ENCODE data around the gene BRINP2. TPM values are rescaled to one million over a fixed set of nuclear protein-coding genes. Genes with fewer than 3 reads are reported as not detected.

The BRINP2 gene
- total and polyA plus RNA-seq, 2 experiments from 2014 or later = 11.5 to 20.6 TPM

DNA sequence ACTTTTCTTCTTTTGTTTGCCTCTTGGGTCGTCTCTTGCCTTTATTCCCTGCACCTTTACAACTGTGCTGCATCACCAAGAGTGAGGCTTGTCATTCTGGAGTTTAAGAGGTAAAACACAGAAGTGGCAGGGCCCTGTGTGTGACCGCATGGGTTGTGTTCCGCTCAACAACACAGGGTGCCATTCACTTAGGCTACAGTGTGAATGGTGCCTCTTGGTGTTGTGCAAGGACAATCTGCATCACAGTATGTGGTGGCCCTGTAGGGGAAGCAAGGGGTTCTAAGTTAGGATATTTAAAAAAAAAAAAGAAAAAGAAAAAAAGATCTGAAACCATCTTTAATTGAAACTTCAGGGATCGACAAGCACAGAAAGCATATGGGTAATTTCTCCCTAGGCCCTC lies 38.2 kb downstream of the BRINP2 start:
- Histone ChIP-seq H3K4me3 (no peak overlapping the region), H3K36me3 (no peaks in the 10 kb centered on the region), H3K4me1 (ENCODE audit: low read depth) (peaks cover 54% of the 10 kb centered on the region), H3K27ac (peak overlapping the region; percentile 75), H3K27me3 (no peaks in the 10 kb centered on the region), H3K9me3 (ENCODE audit: low read depth) (no peaks in the 10 kb centered on the region)
- no peak for DNase-seq (ENCODE audit: low read depth in 1 of 2, low spot score in 1 of 2)
- TF ChIP-seq, protein P1, sequence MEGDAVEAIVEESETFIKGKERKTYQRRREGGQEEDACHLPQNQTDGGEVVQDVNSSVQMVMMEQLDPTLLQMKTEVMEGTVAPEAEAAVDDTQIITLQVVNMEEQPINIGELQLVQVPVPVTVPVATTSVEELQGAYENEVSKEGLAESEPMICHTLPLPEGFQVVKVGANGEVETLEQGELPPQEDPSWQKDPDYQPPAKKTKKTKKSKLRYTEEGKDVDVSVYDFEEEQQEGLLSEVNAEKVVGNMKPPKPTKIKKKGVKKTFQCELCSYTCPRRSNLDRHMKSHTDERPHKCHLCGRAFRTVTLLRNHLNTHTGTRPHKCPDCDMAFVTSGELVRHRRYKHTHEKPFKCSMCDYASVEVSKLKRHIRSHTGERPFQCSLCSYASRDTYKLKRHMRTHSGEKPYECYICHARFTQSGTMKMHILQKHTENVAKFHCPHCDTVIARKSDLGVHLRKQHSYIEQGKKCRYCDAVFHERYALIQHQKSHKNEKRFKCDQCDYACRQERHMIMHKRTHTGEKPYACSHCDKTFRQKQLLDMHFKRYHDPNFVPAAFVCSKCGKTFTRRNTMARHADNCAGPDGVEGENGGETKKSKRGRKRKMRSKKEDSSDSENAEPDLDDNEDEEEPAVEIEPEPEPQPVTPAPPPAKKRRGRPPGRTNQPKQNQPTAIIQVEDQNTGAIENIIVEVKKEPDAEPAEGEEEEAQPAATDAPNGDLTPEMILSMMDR (IDR thresholded peaks at IDR 0.05; ENCODE audit: low read depth, low read length) = no peak

DNA sequence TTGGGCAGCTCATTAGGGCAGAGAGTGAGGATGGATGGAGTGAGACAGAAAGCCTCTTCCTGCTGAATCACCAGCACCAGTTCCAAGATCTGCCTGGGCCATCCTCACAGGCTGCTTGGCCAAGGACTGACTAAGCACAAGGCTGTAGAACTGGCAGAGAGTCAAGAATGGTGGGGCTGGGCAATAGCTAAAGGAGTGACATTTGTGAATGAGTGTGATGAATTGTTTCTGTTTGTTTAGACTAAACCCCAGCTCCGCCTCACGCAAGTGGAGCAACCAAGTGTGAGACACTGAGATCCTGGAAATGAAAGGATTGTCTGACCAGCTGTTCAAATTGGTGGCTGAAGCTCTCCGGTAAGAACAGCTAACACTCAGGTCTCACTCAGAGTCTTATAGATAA lies 38.6 kb downstream of the BRINP2 start:
- Histone ChIP-seq H3K27ac (peak overlapping the region; percentile 75), H3K36me3 (no peaks in the 10 kb centered on the region), H3K4me3 (no peak overlapping the region), H3K27me3 (no peaks in the 10 kb centered on the region), H3K9me3 (ENCODE audit: low read depth) (no peaks in the 10 kb centered on the region), H3K4me1 (ENCODE audit: low read depth) (peaks cover 54% of the 10 kb centered on the region)
- DNase-seq (ENCODE audit: low read depth in 1 of 2, low spot score in 1 of 2) = peak; percentile 91 to 98
- TF ChIP-seq, protein P1 (IDR thresholded peaks at IDR 0.05; ENCODE audit: low read depth, low read length) = no peak

DNA sequence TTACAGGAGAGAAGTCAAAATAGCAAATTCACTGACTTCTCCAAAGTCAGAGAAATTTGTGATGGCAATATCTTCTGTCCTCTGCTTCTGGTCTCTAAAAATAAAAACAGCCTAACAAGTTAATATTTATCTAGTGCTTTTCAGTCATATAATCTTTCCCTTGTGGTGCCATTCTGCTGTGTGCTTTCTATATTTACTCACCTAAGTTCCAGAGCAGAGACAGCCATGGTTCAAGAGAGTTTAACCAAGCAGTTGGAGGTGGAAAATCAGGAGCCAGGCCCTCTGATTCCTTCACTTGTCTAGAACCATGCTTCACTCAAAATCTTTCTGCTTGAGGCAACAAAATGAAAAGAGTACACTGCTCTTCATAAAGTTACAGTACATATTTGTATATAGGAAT lies 39.3 kb downstream of the BRINP2 start:
- no peak overlapping the region for H3K4me3 ChIP-seq
- no peak for DNase-seq (ENCODE audit: low read depth in 1 of 2, low spot score in 1 of 2)
- peak overlapping the region; percentile 75 for H3K27ac ChIP-seq
- no peaks in the 10 kb centered on the region for H3K36me3 ChIP-seq
- H3K4me1 ChIP-seq (ENCODE audit: low read depth) = peaks cover 54% of the 10 kb centered on the region
- no peaks in the 10 kb centered on the region for H3K27me3 ChIP-seq
- no peaks in the 10 kb centered on the region for H3K9me3 ChIP-seq (ENCODE audit: low read depth)
- TF ChIP-seq, protein P1 (IDR thresholded peaks at IDR 0.05; ENCODE audit: low read depth, low read length) = no peak

GRCh38 chr1:177211231-177211630 lies 40.5 kb downstream of the BRINP2 start:
- Histone ChIP-seq H3K4me1 (ENCODE audit: low read depth) (peaks cover 54% of the 10 kb centered on the region), H3K9me3 (ENCODE audit: low read depth) (no peaks in the 10 kb centered on the region), H3K36me3 (no peaks in the 10 kb centered on the region), H3K27ac (peak overlapping the region; percentile 75), H3K4me3 (no peak overlapping the region), H3K27me3 (no peaks in the 10 kb centered on the region)
- peak in 1 of 2 donors; percentile 67 for DNase-seq (ENCODE audit: low read depth in 1 of 2, low spot score in 1 of 2)
- TF ChIP-seq, protein P1 (IDR thresholded peaks at IDR 0.05; ENCODE audit: low read depth, low read length) = no peak

- Histone ChIP-seq H3K36me3 (no peaks in the 10 kb centered on the region), H3K27ac (no peak overlapping the region), H3K4me3 (no peak overlapping the region), H3K9me3 (ENCODE audit: low read depth) (no peaks in the 10 kb centered on the region), H3K27me3 (no peaks in the 10 kb centered on the region), H3K4me1 (ENCODE audit: low read depth) (peaks cover 21% of the 10 kb centered on the region)
- no peak for DNase-seq (ENCODE audit: low read depth in 1 of 2, low spot score in 1 of 2)
- TF ChIP-seq, protein P1 (IDR thresholded peaks at IDR 0.05; ENCODE audit: low read depth, low read length) = no peak
These were observed 45.9 kb downstream of the BRINP2 start for GRCh38 chr1:177216587-177217202.
